Fibroblast of skin of scalp (primary cell): ENCODE data around the gene NPBWR2. TPM values are rescaled to one million over a fixed set of nuclear protein-coding genes. Genes with fewer than 3 reads are reported as not detected.

Source experiments
- DNase-seq: peaks from one replicate; pipeline ENCODE4 v3.0.0-alpha.2; 2013
- polyA plus RNA-seq, 2 experiments: library from polyadenylated mRNA; unstranded; fragments of 120-200 nt; gene quantifications; one replicate each; pipeline ENCODE4 v1.2.1, GENCODE V29; 2013; ENCODE audit not compliant: insufficient read length in 2 of 2

NPBWR2 gene, protein sequence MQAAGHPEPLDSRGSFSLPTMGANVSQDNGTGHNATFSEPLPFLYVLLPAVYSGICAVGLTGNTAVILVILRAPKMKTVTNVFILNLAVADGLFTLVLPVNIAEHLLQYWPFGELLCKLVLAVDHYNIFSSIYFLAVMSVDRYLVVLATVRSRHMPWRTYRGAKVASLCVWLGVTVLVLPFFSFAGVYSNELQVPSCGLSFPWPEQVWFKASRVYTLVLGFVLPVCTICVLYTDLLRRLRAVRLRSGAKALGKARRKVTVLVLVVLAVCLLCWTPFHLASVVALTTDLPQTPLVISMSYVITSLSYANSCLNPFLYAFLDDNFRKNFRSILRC
- polyA plus RNA-seq (2013, experiment 1 of 2; ENCODE audit: insufficient read length), result not detected
- polyA plus RNA-seq (2013, experiment 2 of 2; ENCODE audit: insufficient read length), result not detected

DNA sequence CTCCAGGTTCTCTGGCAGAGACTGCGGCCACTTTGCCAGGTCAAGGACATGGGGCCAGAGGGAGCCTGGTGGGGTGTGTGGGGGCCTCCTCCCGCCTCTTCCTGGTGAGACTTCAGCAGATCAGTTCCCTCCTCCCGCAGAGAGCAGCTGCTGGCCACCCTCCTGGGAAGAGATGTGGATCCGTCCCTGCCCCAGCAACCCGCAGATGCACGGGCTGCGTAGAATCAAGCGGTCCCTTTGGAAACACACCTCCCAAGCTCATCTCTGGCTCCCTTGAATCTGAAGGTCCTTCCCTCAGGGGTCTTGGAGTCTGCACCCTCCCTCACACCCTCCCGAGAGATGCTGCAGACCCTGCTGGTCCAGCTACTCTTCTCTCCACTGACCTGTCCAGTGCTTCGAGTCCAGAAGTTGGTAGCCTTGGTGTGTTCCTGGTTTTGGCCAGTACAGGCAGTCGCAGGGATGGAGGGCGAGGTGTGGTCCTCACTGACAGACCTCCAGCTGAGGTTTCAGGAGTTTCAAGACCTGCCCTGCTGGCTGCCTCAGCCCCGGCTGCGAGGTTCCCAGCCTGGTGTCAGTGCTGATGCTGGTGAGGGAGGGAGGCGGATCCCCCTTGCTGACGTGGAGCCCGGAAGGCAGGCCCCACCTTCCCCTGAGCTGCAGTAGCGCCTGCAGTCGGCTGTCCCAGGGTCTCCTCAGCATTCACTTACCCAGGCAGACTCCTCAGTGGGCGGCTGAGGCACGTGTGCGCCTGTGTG is at the start of gene NPBWR2:
Gene NPBWR2, minus strand, starts transcription at position 585 of the 755 bp plus-strand sequence. CDS start 734 bp downstream, outside the sequence.
- DNase-seq, result no peak

DNA sequence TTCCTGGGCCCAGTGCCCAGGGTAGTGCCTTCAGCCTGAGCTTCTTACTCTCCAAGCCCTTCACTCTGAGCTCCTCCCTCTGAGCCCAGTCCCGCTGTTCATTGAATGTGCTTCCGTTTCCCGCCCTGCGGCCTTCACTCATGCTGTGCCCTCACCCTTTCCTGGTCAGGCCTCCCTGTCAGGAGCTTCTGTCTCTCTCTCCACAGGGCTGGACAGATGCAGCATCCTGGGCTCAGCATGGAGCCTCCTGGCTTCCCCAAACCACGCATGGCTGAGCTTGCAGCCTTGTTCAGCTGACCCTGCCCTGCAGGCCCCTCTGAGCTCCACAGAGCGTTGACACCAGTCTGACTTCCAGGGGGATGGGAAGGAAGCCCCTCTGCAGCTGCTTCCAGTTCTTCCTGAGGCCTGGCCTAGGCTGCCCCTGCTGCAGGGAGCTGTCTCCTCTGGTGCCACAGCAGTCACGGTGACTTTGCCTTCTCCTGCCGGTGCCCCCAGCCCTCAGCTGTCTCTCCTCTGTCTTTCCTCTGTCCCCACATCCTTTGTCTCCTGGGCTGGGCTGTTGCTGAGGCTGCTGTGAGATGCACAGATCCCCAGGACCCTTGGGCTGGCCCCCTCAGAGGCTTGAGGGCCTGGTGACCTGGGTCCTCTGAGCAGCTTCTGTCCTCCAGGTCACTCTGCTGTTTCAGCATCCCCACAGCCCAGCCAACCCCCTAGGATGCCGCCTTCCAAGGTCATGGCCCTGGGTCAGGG is 48.9 kb upstream of the NPBWR2 start:
- DNase-seq, result no peak

DNA sequence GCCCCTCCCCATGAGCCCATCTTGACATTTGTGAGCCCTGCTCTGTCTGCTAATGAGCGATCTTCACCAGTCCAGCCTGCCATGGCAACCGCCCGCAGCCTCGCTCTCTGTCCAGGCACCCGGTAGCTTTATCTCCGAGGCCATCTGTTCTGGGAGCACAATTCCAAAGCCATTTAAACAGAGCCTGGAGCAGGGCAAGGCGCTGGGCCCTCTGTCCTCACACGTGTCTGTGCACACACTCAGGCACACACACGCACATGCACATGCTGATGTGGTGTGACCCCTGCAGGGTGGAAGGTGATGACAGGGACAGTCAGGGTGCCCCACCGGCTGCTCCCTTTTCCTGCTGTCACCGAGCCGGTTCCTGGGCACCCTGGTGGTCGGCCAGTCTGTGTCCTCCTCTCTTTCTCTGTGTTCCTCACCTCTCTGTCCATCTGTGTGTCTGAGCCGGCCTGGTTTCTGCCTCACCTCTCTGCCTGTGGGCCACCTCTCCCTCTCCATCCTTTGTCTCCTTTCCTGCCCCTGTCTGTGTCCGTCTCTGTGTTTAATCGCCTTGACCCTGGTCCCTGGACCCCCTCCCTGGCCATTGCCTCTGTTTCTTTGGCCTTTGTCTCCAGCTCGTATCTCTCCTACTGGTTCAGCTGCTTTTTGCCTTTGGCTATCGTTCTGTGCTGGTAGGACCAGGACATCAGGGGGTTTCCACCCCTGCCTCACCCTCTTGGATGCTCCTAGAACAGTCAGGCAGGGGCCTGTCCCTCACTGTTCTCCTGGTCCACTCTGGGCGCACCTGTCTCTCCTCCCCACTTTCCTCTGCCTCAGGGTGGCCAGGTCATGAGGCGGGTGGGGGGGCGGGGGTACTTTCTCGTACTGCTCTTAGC is 48.1 kb upstream of the NPBWR2 start:
- DNase-seq, result no peak

DNA sequence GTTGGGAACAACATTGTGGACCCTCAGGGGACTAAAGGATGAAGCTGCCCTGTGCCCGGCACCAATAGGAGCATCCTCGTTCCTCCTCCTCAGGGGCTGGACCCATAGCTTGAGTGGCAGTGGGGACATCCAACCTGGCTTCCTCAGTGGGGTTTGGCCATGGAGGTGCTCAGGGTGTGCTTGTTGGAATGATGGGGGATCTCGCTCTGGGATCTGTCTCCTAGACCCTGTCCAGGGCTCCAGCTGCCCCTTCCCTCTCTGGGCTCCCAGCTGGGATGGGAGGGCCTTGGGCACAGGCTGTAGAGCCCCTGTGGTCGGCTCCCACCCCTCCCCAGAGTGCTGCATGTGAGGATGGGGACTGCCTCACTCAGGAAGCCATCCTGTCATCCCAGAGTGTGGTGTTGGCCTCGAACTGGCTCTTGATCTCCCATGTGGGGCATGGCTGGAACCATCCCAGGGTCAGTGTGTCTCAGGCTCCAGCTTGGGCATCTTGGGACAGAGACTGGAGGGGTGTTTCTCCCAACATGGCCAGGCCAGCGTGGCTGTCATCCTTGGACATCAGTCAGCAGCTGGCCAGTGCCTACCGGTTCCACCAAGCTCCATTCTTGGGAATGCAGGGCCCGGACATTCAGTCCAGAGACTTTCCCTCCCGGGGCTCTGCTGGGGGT is 47.4 kb upstream of the NPBWR2 start:
- no peak for DNase-seq

DNA sequence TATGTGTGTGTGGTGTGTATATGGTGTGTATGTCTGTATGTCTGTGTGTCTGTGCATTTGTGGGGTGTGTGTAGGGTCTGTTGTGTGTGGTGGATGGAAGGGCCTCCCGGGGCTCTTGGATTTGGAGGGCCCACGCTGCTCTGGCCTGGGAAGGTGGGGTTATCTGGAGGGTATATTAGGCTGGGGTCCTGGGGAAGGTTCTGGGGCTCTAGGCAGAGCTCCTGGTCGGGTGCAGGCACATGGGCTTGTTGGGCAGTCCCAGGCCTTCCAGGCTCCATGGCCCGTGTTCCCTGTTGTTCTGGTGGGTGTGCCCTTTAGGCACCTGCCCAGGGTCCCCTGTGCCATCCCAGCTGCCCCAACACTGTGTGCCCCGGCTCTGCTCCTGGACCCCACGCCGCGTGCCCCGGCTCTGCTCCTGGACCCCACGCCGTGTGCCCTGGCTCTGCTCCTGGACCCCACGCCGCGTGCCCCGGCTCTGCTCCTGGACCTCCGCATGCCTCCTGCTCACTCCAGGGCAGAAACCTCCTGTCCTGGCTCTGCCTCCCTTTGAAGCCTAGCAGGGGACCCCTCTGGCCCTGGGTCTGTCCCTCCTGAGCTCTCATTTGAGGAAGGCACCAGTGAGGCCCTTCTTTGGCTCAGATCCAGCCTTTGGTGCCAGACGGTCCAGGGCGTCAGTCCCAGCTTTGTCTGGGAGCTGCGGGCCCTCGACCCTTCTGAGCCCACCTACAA is 46.7 kb upstream of the NPBWR2 start:
- no peak for DNase-seq

DNA sequence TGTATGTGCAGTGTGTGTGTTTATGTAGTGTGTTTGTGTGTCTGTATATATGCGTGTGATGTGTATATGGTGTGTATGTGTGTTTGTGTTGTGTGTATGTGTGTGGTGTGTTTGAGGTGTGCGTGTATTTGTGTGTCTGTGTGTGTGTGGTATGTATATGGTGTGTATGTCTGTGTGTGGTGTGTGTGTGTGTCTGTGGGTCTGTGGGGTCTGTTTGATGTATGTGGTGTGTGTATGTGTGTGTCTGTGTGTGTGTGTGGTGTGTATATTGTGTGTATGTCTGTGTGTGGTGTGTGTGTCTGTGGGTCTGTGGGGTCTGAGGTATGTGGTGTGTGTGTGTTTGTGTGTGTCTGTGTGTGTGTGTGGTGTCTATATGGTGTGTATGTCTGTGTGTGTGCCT is 46.0 kb upstream of the NPBWR2 start:
- DNase-seq, result no peak

DNA sequence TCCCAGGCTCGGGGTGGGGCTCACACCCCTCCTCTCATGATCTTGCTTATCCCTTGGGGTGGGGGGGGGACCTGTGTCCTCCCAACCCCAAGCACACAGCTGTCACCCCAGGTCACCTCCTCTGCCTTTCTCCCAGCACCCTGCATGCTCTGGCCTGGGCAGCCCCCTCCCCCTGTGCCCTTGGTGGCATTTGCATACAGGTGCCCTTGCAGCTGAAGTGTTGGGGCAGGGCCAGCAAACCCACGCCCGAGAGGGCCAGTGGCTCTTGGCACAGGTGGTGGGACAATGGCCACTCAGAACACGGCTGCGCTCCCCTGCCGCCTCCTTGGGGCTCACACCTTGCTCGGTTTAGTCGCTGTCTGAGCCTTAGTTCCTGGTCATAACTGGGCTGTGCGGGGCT is 45.5 kb upstream of the NPBWR2 start:
- no peak for DNase-seq

DNA sequence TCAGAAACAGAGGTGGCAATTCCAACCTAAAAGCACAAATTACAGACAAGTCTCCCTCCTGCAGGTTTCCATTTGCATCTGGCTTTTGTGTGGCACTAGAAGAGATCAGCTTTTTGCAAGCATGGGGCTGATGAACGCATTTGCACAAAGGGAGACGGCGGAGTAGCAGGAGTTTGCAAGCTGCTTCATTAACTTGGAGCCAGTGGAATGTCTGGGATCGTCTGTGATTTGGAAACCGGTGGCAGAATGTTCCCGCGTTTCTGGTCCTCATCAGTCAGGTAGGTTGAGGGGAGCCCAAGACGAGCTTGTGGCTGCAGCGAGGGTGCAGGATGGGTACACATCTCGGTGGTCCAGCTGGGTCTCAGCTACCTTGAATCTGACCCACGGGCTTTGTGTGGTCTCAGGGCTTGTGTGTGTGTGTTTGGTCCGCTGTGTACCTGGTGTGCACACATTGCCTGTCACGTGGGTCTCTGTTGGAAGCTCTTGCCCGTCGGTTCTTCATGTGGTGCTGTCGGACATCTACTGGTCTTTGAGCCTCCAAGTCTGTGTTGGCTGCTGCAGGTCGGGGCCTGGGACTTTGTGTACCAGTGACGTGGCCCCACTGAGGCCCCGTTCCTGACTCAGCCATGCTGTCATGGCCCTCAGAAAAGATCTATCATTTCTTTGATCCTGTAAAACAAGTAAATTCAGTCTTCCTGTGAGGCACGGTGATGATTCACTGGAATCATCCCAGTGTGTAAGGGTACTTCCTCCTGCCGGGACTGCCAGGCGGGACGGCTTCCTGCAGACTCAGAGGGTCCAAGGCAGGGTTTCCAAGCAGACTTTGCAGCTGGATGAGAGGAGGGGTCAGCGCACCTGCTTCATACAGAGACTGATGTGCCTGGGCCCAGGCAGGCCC is 44.5 kb upstream of the NPBWR2 start:
- DNase-seq, result no peak

DNA sequence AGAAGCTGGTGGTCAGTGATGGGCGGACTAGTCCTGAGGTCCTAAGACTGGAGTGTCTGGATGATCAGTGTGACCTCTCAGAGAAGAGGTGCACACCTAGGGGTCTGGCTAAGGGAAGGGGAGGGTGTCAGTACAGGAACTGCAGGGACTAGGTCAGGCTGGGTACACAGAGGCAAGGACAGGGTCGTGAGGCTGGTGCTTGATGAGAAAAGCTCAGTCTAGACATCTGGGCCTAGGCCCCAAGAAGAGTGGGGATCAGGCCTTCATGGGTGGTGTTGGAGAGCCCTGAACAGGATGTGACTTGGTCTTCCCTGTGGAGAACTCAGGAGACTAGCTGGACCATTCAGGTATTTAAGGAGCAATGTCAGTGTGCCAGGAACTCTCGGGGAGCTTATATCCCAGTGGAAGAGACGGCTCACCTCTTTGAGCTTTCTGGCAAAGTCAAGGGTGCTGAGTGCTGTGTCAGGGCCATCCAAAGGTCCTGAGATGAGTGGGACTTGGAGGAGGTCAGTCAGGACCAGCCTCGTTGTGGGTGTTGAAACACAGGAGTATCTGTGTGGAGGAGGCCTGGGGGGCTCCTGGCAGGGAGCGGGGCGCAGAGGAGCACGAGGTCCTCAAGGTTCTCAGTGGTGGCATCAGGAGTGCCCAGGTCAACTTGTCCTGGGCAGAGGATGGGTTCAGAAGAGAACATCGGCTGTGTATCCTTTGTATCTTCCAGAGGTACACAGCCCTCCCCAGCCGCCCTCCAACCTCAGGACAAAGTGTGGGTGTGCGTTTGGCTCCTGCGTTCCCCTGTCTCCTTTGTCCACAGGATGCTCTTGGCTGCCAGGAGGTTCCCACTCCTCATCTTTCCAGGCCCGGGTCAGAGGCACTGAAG is 43.6 kb upstream of the NPBWR2 start:
- DNase-seq, result no peak

DNA sequence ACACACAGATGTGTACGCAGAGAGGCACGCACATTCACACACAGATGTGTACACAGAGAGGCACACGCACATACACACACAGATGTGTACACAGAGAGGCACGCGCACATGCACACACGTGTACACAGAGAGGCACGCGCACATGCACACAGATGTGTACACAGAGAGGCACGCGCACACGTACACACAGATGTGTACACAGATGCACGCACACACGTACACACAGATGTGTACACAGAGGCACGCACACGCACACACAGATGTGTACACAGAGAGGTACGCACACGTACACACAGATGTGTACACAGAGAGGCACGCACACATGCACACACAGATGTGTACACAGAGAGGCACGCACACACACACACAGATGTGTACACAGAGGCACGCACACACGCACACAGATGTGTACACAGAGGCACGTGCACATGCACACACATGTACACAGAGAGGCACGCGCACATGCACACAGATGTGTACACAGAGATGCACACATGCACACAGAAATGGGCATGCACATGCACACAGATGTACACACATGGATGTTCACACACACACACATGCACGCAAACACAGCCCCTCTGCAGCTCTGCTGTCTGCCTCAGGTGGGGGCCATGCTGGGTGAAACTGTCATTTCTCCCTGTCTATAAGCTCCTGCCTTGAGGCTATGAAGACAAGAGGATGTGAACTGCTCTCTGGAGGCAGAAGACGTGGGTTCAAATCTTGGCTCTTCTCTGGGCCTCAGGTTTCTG is 42.6 kb upstream of the NPBWR2 start:
- no peak for DNase-seq

DNA sequence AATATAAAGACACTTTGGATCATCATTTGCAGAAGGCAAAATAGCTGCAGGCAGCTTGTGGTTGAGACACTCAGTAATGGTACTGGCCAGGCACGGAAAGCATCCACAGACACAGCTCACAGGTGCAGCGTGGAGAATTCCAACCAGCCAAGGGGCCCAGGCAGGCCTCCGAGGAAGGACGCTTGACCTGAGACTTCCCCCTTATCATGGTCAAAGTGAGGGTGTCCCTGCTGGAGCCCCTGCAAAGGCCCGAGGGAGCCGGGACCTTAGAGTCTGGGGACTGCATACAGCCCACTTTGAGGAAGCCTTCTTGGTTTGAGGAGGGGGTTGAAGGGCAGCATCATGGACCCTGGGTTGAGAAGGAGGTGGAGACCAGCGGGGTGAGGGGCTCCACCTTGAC is 41.8 kb upstream of the NPBWR2 start:
- no peak for DNase-seq

DNA sequence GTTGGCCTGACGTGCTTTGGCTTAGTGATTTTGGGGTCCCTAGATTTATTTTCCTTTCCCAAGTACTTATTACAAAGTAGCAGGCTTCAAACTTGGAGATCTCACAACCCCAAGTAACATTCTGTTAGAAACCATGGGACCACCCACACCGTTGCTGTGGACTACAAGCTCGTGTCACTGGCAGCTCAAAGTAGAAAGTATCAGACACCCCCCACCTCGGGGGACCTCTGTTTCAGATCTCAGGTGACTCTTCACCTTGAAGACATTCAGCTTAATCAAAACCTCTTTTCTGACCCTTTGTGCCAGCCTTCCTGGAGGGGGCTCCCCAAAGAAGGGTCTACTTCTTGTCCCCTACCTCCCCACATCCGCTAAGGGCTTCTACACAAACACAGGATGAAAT is 41.2 kb upstream of the NPBWR2 start:
- DNase-seq, result no peak

DNA sequence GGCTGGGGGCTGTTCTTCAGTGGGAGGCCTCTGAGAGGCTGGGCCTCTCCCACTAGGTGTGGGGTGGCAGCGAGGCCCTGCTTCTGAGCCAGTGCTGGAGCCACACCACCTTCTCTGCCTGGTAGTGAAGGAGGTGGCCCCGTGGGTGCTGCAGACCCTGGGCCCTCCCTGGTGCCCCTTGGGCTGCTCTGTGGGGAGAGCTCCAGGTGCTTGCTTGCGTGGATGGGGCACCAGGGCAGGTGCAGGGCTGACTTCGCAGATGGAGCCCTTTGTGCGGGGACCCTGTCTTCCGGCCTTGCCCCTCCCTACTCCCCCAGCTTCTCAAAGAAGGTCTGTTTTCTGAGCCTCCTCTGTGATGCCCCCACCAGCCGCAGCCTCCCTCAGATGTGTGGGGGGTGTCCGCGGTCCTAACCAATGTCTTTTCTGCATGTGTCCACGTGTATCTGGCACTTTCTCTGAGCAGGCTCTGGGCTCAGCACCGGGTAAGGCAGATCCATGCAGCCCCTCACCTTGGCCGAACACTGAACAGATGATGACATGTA is 39.6 kb upstream of the NPBWR2 start:
- no peak for DNase-seq

DNA sequence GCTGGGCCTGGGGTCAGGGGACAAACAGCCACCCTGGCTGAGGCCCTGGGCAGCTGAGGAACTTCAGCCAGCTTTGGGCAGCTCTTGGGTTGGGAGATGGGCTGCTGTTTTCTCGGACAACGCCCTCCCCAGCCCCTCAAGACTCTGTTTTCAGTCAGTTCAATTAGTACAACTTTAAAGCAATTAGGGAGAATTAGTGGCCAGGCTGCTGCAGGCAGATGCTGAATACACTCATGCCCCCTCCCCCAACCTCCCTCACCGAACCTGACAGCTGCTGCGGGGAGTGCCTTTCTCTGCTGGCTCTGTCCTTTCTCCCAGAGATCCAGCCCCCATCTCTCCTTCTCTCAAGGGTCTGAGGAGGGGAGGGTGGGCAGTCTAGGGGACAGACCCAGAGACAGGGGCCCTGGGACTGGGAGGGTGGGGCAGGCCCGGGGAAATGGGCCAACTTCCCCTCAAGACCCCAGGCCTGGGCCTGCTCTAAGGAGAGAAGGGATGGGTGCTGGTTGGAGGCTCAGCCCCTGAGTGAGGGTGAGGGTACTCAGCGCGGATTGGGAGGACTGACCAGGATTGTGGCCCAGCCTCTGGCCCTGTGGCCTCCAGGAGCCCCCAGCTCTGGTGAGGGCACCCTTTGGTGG is 39.1 kb upstream of the NPBWR2 start:
- DNase-seq, result no peak

DNA sequence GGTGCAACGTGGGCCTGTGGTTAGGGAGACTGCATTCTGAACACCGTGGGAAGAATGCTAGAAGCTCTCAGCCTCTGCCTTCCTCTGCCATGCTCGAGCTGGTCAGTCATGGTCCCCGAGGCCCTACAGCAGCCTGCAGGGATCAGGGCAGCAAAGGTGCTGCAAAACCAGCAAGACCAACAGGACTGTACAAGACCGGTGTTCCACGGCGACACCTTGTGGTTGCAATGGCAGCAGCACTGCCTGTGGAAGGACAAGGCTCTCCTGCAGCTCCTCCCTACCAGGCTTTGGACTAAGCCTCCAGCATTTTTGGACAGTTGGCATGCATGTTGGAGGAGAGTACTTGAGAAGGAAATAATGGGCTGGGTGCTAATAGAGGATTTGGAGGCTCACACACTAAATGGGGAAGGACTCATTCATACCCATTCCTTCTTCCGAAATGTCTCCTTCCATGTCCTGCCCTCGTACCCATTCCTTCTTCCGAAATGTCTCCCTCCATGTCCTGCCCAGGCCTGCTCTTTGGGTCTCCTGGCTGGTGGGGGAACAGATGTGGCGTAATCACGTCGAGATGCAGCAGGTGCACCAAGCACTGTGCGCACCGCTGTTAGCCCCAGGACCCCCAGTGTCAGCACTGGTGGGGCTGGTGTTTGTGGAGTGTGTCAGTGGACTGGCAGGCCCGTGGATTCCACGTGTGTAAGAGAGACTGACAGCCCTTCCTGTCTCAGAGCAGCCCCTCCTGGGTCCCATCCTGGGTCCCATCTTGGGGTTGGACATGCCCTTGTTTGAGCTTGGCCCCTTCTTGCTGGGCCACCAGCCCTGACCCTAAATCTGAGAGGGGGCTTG is 38.3 kb upstream of the NPBWR2 start:
- no peak for DNase-seq
